CD14-positive monocyte (primary cell): ENCODE results near the gene ATAD2B. TPM values are rescaled to one million over a fixed set of nuclear protein-coding genes. Genes with fewer than 3 reads are reported as not detected.

ENCODE experiments used
- DNase-seq, 3 donors: peaks; one replicate each; pipeline ENCODE4 v3.0.0-alpha.2; 2011 to 2022
- H2AFZ ChIP-seq: 2 replicates; pipeline ENCODE4 v1.6.0; 2012; ENCODE audit warnings: mild to moderate bottlenecking, low read depth, low read length, inconsistent platforms; ENCODE audit not compliant: insufficient read depth, poor library complexity, severe bottlenecking
- H3K27ac ChIP-seq, 2 donors: 1 replicate in 1 of 2; 2 replicates in 1 of 2; pipeline ENCODE4 v1.5.1; 2012 to 2013; ENCODE audit warnings: low read length in 2 of 2, control low read depth in 1 of 2, inconsistent platforms in 1 of 2, low read depth in 1 of 2, mild to moderate bottlenecking in 1 of 2
- H3K27me3 ChIP-seq, 2 donors: one replicate each; pipeline versions ENCODE4 v1.6.0 to v1.6.1; 2011 to 2013; ENCODE audit warnings: low read length in 2 of 2; ENCODE audit not compliant: control insufficient read depth in 2 of 2, insufficient read depth in 2 of 2
- H3K36me3 ChIP-seq, 2 donors: replicated peaks in 1 of 2; 1 replicate in 1 of 2; 2 replicates in 1 of 2; pipeline versions ENCODE4 v1.5.1 to v1.6.1; 2012 to 2013; ENCODE audit warnings: low read length in 2 of 2, control low read depth in 1 of 2, inconsistent platforms in 1 of 2, mild to moderate bottlenecking in 1 of 2; ENCODE audit not compliant: insufficient read depth in 2 of 2, control insufficient read depth in 1 of 2
- H3K4me1 ChIP-seq, 2 donors: 1 replicate in 1 of 2; 2 replicates in 1 of 2; pipeline versions ENCODE4 v1.5.1 to v1.6.1; 2012 to 2013; ENCODE audit warnings: low read length in 2 of 2, control low read depth in 1 of 2, inconsistent platforms in 1 of 2, mild to moderate bottlenecking in 1 of 2, moderate library complexity in 1 of 2; ENCODE audit not compliant: insufficient read depth in 2 of 2, control insufficient read depth in 1 of 2
- H3K4me2 ChIP-seq: replicated peaks from 2 replicates; pipeline ENCODE3; 2012; ENCODE audit warnings: low read length, moderate library complexity, mild to moderate bottlenecking; ENCODE audit not compliant: poor library complexity, severe bottlenecking; ENCODE audit errors: extremely low read depth
- H3K4me3 ChIP-seq, 3 experiments: fragments of 200-600 bp in 1 of 3; sonication (generic) in 1 of 3; replicated peaks in 1 of 3; 1 replicate in 2 of 3; 2 replicates in 1 of 3; pipeline ENCODE4 v1.5.1; 2011 to 2013; ENCODE audit warnings: low read length in 3 of 3, mild to moderate bottlenecking in 3 of 3, control low read depth in 2 of 3, low read depth in 2 of 3, inconsistent platforms in 1 of 3, moderate library complexity in 1 of 3
- H3K79me2 ChIP-seq: 2 replicates; pipeline ENCODE4 v1.6.0; 2012; ENCODE audit warnings: mild to moderate bottlenecking, control low read depth, inconsistent platforms, low read length, moderate library complexity; ENCODE audit not compliant: insufficient read depth
- H3K9ac ChIP-seq: 2 replicates; pipeline ENCODE4 v1.6.0; 2017; ENCODE audit warnings: low read length, mild to moderate bottlenecking; ENCODE audit not compliant: insufficient read depth, poor library complexity, severe bottlenecking
- H3K9me3 ChIP-seq, 2 donors: replicated peaks in 1 of 2; 1 replicate in 1 of 2; 2 replicates in 1 of 2; pipeline versions ENCODE4 v1.5.1 to v1.6.1; 2012 to 2013; ENCODE audit warnings: low read length in 2 of 2, control low read depth in 1 of 2; ENCODE audit not compliant: control insufficient read depth in 1 of 2, insufficient read depth in 1 of 2
- H4K20me1 ChIP-seq: 2 replicates; pipeline ENCODE4 v1.6.0; 2012; ENCODE audit warnings: mild to moderate bottlenecking, low read length, control low read depth, moderate library complexity; ENCODE audit not compliant: insufficient read depth
- H3K27ac Mint-ChIP-seq, 7 donors: one replicate each; pipeline ENCODE4 v1.8.0; 2020; ENCODE audit warnings: mild to moderate bottlenecking in 7 of 7, mixed read lengths in 7 of 7, moderate library complexity in 6 of 7, inconsistent platforms in 2 of 7
- H3K27me3 Mint-ChIP-seq, 3 donors: one replicate each; pipeline ENCODE4 v1.8.0; 2021 to 2022; ENCODE audit warnings: low read depth in 3 of 3, mild to moderate bottlenecking in 3 of 3, mixed read lengths in 3 of 3, moderate library complexity in 3 of 3, inconsistent platforms in 1 of 3
- H3K36me3 Mint-ChIP-seq, 2 donors: one replicate each; pipeline ENCODE4 v1.8.0; 2020; ENCODE audit warnings: mixed read lengths in 2 of 2, inconsistent platforms in 1 of 2, mild to moderate bottlenecking in 1 of 2
- H3K4me1 Mint-ChIP-seq: one replicate; pipeline ENCODE4 v1.8.0; 2020; ENCODE audit warnings: mild to moderate bottlenecking, mixed read lengths
- H3K4me3 Mint-ChIP-seq, 2 donors: one replicate each; pipeline ENCODE4 v1.8.0; 2020; ENCODE audit warnings: mild to moderate bottlenecking in 2 of 2, mixed read lengths in 2 of 2, moderate library complexity in 1 of 2
- H3K9me3 Mint-ChIP-seq, 7 donors: one replicate each; pipeline ENCODE4 v1.8.0; 2020 to 2022; ENCODE audit warnings: mixed read lengths in 7 of 7, mild to moderate bottlenecking in 6 of 7, moderate library complexity in 6 of 7, inconsistent platforms in 2 of 7
- WGBS: methylation state at CpG from one replicate; pipeline ENCODE4 v1.1.5; 2013; ENCODE audit warnings: missing lambda C conversion rate; ENCODE audit not compliant: insufficient coverage; 5-methylcytosine and 5-hydroxymethylcytosine counted together
- intact Hi-C, 2 donors: fragments of 100-400 bp; cut with micrococcal nuclease; formaldehyde crosslinking; loops; one replicate each; pipeline versions ENCODE4 v1.15.0 to v1.15.1; 2023
- polyA plus RNA-seq, 3 donors: library from polyadenylated mRNA; depleted of rRNA in 1 of 3; unstranded in 2 of 3; stranded (reverse) in 1 of 3; fragments of 300-500 nt in 2 of 3; fragments of >200 nt in 1 of 3; fragmentation: Illumina TruSeq in 2 of 3; gene quantifications; 1 replicate in 2 of 3; 2 replicates in 1 of 3; pipeline ENCODE4 v1.2.3, GENCODE V29; 2012 to 2021
- TF ChIP-seq, protein P1 (sequence below): fragments of 200-600 bp; IDR thresholded peaks from one replicate; pipeline ENCODE4 v1.8.0; 2022; ENCODE audit warnings: antibody characterized with exemption, mild to moderate bottlenecking

The ATAD2B gene
- polyA plus RNA-seq, 3 donors = 4.9 to 12.1 (median 7.2) TPM

DNA sequence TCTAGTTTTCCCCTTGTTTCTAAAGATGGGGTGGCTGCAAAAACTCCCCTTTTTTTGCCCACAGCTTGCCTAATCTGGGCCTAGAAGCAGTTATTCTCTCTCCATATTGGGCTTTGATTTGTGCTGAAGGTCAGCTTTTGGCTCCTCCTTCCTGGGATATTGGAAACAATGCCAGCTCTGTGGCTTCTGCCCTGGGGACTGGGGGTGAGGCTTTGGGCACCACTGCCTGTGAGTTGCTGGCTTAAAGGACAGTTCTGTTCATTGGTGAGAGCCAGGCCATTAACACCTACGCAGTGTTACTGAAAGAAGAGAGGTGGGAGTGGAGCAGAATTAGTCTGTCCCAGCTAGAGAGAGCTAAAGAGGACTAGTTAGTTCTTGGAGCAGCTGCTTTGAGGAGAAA lies 17.6 kb upstream of the ATAD2B start:
- WGBS = 100% methylated on average over 1 of the region's 1 CpG
- no peaks in the 10 kb centered on the region for H3K27me3 Mint-ChIP-seq
- H3K4me3 Mint-ChIP-seq = no peak overlapping the region
- no peaks in the 10 kb centered on the region for H3K27me3 ChIP-seq
- peaks cover 9 to 16% of the 10 kb centered on the region in 2 donors for H3K4me1 ChIP-seq
- intact Hi-C loops = loop anchor here (5.0 to 10.0 kb wide), 2 partner anchors 52 to 100 kb away; partner anchors contain the start of genes FKBP1B (in 1 of the 2) and WDCP (in 1 of the 2)
- no peak overlapping the region for H3K27ac Mint-ChIP-seq
- peaks cover 54% of the 10 kb centered on the region for H3K79me2 ChIP-seq
- H3K9ac ChIP-seq = no peak overlapping the region
- peaks cover 6 to 14% of the 10 kb centered on the region in 2 donors for H3K36me3 Mint-ChIP-seq
- no peak overlapping the region for H3K4me3 ChIP-seq
- H3K36me3 ChIP-seq = no peaks in the 10 kb centered on the region
- no peaks in the 10 kb centered on the region for H3K9me3 Mint-ChIP-seq
- DNase-seq = no peak
- H2AFZ ChIP-seq = no peak overlapping the region
- H3K4me1 Mint-ChIP-seq = peaks cover 12% of the 10 kb centered on the region
- TF ChIP-seq, protein P1, sequence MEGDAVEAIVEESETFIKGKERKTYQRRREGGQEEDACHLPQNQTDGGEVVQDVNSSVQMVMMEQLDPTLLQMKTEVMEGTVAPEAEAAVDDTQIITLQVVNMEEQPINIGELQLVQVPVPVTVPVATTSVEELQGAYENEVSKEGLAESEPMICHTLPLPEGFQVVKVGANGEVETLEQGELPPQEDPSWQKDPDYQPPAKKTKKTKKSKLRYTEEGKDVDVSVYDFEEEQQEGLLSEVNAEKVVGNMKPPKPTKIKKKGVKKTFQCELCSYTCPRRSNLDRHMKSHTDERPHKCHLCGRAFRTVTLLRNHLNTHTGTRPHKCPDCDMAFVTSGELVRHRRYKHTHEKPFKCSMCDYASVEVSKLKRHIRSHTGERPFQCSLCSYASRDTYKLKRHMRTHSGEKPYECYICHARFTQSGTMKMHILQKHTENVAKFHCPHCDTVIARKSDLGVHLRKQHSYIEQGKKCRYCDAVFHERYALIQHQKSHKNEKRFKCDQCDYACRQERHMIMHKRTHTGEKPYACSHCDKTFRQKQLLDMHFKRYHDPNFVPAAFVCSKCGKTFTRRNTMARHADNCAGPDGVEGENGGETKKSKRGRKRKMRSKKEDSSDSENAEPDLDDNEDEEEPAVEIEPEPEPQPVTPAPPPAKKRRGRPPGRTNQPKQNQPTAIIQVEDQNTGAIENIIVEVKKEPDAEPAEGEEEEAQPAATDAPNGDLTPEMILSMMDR = no peak
- H3K4me2 ChIP-seq = no peak overlapping the region
- H3K27ac ChIP-seq = no peak overlapping the region
- H4K20me1 ChIP-seq = no peaks in the 10 kb centered on the region
- H3K9me3 ChIP-seq = no peaks in the 10 kb centered on the region

DNA sequence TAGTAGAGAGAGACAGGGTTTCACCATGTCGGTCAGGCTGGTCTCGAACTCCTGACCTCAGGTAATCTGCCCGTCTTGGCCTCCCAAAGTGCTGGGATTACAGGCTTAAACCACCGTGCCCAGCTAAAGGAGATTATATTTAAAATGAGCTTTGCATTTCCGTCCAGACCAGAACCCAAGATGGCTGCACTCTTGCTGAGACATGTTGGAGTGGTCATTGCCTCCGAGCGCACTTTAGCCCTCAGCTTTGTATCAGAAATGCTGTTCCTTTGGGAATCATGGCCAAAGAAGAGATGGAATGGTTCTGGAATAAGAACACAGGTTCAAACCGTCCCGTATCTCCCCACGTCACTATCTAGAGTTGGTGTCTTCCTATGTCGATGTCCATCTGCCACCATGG lies 16.7 kb upstream of the ATAD2B start:
- Histone ChIP-seq H3K27ac (no peak overlapping the region), H3K27me3 (no peaks in the 10 kb centered on the region), H4K20me1 (no peaks in the 10 kb centered on the region), H3K4me1 (peaks cover 18 to 25% of the 10 kb centered on the region in 2 donors), H3K9ac (no peak overlapping the region), H3K4me3 (no peak overlapping the region), H3K79me2 (peaks cover 52% of the 10 kb centered on the region), H3K36me3 (no peaks in the 10 kb centered on the region), H3K9me3 (no peaks in the 10 kb centered on the region), H3K4me2 (no peak overlapping the region), H2AFZ (no peak overlapping the region)
- Mint-ChIP-seq H3K4me3 (no peak overlapping the region), H3K4me1 (peaks cover 21% of the 10 kb centered on the region), H3K36me3 (peaks cover 6 to 14% of the 10 kb centered on the region in 2 donors), H3K27me3 (peaks cover 0 to 2% (median 0%) of the 10 kb centered on the region in 3 donors), H3K27ac (no peak overlapping the region), H3K9me3 (no peaks in the 10 kb centered on the region)
- intact Hi-C loops = loop anchor here (5.0 to 10.0 kb wide), 2 partner anchors 51 to 101 kb away; partner anchors contain the start of genes FKBP1B (in 1 of the 2) and WDCP (in 1 of the 2)
- WGBS = 98% methylated on average over 8 of the region's 11 CpGs
- TF ChIP-seq, protein P1 = no peak
- no peak for DNase-seq
